Epithelial cell of esophagus (primary cell): ENCODE data around the gene PLA2G2A.

ENCODE experiments used
- DNase-seq: peaks from one replicate; pipeline ENCODE4 v3.0.0; 2010; ENCODE audit warnings: low read depth
- H3K4me3 ChIP-seq: 2 replicates; pipeline ENCODE4 v1.5.1; 2011; ENCODE audit warnings: mild to moderate bottlenecking, low read length, control low read depth
- TF ChIP-seq, protein P1 (sequence below): IDR thresholded peaks from 2 replicates; pipeline ENCODE4 v1.5.1; 2011; ENCODE audit warnings: low read depth, mild to moderate bottlenecking, low read length, control low read depth, inconsistent platforms; ENCODE audit not compliant: insufficient read depth; ENCODE audit errors: missing control alignments

PLA2G2A gene, protein sequence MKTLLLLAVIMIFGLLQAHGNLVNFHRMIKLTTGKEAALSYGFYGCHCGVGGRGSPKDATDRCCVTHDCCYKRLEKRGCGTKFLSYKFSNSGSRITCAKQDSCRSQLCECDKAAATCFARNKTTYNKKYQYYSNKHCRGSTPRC

DNA sequence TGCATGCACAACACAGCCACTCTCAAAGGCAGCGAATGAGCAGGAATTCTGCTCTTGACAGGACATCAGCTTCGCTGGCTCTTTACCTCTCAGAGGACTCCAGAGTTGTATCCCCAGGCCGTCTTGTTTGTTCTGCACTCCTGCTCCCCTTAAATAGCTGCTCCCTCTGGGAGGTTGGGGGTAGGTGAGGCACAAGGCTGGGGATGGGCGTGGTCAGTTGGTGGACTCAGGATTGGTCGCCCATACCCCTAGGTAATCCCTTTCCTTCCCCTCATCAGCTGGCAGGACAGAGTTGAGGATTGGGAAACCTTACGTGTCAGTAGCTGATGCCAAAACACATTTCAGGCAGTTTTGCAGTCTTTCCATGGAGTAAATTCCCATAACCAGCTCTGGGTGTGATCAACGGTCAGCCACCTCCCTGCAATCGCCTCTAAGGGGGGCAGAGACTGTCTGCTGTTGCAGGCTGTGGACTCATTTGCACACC, at the start of gene PLA2G2A:
Gene PLA2G2A, minus strand, starts transcription at position 125 of the 484 bp plus-strand sequence. CDS start 845 bp downstream, outside the sequence.
- TF ChIP-seq, protein P1, sequence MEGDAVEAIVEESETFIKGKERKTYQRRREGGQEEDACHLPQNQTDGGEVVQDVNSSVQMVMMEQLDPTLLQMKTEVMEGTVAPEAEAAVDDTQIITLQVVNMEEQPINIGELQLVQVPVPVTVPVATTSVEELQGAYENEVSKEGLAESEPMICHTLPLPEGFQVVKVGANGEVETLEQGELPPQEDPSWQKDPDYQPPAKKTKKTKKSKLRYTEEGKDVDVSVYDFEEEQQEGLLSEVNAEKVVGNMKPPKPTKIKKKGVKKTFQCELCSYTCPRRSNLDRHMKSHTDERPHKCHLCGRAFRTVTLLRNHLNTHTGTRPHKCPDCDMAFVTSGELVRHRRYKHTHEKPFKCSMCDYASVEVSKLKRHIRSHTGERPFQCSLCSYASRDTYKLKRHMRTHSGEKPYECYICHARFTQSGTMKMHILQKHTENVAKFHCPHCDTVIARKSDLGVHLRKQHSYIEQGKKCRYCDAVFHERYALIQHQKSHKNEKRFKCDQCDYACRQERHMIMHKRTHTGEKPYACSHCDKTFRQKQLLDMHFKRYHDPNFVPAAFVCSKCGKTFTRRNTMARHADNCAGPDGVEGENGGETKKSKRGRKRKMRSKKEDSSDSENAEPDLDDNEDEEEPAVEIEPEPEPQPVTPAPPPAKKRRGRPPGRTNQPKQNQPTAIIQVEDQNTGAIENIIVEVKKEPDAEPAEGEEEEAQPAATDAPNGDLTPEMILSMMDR = no peak
- no peak within 1 kb of the TSS for H3K4me3 ChIP-seq
- DNase-seq = no peak

DNA sequence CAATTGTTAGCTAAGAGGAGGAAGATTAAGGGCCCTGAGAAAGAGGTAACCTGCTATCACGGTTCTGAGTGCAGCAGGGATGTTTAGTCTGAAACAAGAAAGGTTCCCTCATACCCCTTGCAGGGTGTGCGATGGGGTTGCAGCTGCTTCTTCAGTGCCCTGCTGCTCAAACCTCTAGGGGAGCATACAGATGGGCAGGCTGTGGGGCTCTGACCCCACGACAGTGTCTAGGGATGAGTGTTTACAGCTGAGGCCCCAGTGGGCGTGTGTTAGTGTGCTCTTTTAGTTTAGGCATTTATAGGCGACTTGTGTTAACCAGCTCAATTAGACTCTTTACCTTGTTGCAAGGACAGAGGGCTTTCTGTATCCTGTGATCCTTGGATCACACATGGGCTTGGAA, 49.3 kb upstream of the PLA2G2A start:
- H3K4me3 ChIP-seq = no peak overlapping the region
- DNase-seq = no peak
- TF ChIP-seq, protein P1 = no peak

DNA sequence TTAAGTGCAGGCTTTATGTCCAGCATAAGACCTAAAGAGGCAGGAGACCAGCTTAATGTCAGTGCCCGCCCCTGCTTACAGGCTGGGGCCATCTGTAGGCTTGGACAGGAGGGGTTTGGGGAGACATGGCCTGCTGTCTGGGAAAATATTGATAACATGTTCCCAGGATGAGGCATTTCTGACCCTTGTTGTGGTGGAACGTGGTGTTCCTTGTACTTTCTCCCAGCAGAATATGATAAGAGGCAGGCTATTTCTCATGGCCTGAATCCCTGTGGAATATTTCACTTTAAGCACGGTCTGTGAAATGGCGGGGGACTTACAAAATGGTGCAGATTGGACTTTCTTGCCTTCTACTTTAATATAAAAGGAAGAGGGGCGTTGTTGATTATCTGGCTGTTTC, 48.7 kb upstream of the PLA2G2A start:
- no peak for DNase-seq
- H3K4me3 ChIP-seq = no peak overlapping the region
- TF ChIP-seq, protein P1 = no peak

DNA sequence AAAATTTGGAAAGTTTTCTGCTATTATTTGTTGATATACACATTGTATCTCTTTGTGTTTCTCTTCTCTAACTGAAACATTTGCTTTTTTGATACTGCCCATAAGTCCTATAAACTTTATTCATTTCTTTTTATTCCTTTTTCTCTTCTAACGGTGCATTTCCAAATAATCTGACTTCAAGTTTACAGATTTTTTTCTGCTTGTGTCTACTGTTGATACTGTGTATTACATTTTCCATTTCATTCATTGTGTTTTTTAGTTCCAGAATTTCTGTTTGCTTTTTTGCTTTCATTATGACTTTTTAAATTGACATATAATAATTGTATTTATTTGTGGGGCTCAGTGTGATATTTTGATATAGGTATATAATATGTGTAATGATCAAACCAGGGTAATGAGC, 38.3 kb upstream of the PLA2G2A start:
- TF ChIP-seq, protein P1 = no peak
- DNase-seq = no peak

DNA sequence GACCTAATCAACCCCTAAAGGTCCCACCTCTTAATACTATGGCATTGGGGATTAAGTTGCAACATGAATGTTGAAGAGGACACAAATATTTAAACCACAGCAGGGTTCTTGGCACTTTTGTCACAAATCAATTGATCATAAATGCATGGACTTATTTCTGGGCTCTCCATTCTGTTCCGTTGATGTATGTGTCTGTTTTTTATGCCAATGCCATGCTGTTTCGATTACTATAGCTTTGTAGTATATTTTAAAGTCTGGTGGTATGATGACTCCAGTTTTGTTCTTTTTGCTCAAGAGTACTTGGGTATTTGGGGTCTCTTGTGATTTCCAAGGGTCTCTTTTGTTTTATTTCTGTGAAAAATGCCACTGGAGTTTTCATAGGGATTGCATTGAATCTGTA, 34.7 kb upstream of the PLA2G2A start:
- no peak overlapping the region for H3K4me3 ChIP-seq
- no peak for DNase-seq
- TF ChIP-seq, protein P1 = no peak

More for the DNA sequence above, 38.3 kb upstream of the PLA2G2A start:
- H3K4me3 ChIP-seq = no peak overlapping the region

DNA sequence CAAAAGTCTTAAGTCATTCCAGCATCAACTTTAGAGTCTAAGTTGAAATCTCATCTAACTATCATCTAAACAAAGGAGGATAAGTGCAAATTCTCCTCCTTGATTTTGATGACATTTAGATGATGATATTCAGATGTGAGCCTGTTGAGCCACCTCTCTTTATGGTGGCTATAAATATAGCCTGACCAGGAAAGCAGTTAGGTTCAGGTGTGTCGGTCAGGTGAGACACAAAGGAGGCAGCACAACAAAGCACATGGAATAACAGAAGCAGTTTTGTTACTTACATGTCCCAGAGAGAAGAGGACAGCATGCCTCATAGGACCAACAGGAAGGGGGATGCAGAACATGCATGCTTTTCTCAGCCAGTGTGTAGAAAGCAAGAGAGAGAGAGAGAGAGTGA, 30.6 kb upstream of the PLA2G2A start:
- TF ChIP-seq, protein P1 = no peak
- no peak for DNase-seq
- H3K4me3 ChIP-seq = no peak overlapping the region

DNA sequence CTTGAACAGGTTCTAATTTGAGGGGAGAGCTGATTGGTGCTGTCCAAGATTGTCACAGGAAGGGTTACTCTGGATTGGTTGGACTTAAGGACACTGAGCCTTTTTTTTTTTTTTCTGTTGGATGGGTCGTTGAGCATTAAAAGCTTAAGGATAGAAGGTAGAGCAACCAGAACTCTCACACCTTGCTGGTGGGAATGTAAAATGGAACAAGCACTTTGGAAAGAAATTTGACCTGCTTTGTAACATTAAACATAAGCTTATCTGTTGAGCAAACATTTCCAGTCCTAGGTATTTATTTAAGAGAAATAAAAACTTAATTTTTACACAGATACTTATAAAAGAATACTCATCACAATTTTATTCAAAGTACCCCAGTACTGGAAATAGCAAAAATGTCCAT, 29.8 kb upstream of the PLA2G2A start:
- no peak for DNase-seq
- H3K4me3 ChIP-seq = no peak overlapping the region
- TF ChIP-seq, protein P1 = no peak
